Left forelimb (tissue), 1 donor: ENCODE results near the gene USP31.

ENCODE experiments used
- DNase-seq: peaks from one replicate; pipeline ENCODE4 v3.0.0-alpha.2; 2018; ENCODE audit warnings: low spot score

Gene USP31

DNA sequence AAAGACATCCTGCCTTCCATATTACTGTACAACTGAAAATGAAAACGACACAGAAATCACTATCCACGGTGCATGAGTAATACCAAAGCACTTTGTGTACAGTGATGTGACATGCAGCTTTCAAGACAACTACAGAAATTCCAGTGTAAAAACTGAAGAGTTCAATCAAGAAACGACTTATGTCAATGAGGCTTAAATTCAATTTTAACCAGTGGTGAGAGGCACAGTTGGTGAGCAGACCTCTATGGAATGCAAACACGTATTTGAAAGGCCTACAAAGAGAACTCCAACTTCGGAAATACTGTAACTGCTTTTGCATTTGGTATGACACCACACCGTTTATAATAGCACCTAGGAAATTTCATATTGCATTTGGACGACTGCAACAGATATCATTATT, 87.6 kb downstream of the USP31 start:
- no peak for DNase-seq

DNA sequence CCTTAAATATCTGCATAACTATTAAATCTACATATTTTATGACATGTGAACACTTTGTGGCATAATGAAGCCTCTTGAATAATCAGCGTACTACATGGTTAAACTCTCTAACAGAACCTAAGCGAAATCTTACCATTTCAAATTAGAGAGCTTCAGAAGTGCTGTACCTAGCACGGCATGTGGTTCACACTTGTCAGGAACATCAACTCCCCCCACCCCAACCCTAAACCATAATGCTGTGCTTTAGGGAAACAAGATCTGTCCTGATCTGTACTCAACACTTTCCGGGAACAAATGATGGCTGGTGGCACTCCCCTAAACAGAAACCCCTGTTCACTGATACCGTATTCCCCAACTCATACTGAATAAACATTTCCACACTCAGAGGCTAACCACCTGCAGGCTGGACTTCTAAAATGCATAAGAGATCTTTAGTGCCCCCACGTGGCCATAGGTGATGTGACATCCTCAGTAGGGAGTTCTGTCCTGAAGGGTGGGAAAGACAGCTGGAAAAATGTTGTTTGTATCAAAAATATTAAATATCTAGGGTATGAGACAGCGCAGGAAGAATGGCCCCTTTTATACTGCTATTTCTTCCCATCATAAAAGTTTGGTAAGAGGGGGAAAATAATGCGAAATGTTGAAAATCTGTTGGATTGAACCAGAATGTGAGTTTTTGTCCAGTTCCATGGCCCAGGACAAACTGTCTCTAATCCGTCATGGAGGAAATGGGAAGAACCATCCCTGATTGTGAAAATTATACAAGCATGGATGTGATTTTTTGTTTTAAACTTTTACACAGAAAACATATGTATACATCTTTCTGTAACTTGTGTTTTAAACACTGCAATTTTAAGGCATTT, 88.6 kb downstream of the USP31 start:
- no peak for DNase-seq

DNA sequence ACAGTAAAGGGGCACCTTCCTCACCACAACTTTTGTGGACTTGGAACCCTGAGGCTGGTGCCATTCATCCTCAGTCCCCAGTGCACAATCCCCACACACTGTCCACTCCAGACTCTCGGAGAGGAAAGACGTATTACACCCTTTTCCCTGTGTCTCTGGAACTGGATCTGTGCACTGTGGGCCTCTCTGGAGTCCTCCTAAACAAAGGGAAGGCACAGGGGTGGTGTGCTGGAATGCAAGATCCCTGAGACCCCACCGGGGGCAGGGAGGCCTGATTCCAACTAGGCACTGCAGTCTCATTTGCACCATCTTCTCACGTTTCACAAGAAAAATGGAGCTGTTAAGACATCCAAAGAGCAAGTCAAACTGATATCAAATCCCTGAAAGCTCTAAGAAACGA, 89.8 kb downstream of the USP31 start:
- DNase-seq = no peak

DNA sequence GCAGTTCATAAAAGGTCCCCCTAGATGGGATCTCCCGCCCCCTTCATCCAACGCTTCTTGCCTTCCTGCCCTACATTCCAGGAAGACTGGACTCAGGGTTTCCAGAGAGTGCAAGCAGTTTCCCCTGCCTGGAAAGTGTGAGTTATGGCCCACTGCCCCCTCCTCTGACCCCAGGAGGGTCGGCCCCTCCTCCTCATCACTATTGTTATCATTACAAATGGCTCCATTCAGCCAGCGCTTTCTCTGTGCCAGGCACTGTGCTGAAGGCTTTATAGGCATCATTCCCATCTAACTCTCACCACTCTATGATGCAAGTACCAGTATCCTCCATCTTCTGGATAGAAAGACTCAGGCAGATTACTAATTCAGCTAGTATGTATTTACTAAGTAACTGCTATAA, 90.7 kb downstream of the USP31 start:
- no peak for DNase-seq

DNA sequence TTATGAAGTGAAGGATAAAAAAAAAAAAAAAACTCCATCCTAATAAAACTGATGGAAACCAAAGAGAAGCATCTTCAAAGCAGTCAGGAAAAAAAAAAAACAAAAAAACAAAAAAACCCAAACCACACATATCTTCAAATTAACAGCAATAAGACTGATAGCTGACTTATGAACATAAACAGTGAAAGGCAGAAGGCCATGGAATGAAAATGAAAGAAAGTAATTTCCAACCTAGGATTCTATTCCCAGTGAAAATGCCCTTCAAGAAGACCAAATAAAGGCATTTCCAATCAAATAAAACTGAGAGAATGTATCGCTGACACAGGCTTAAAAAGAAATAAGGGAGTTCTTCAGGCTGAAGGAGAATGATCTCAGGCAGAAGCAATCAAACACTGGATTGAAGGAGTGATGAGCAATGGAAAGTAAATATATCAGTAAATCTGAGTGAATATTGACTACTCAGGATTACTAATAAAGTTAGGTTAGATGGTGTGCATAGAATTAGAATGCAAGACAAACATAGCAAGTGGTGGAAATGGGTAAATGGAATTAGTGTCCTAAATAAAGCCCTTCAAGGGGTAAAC, 92.1 kb downstream of the USP31 start:
- DNase-seq = no peak

DNA sequence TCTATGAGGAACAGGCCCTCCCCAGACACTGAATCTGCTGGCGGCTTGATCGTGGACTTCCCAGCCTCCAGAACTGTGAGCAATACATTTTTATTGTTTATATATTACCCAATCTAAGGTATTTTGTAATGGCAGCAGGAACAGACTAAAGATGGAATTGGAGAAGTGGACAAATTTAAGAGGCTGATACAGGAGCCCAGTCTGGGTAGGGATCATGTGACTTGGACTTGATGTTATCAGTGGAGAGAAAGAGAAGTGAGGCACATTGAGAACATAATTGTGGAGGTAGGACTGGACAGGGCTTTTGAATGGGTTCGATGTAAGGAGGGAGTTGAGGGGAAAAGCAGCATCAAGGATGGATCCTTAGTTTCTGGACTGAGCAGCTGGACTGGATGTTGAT, 93.8 kb downstream of the USP31 start:
- DNase-seq = no peak

DNA sequence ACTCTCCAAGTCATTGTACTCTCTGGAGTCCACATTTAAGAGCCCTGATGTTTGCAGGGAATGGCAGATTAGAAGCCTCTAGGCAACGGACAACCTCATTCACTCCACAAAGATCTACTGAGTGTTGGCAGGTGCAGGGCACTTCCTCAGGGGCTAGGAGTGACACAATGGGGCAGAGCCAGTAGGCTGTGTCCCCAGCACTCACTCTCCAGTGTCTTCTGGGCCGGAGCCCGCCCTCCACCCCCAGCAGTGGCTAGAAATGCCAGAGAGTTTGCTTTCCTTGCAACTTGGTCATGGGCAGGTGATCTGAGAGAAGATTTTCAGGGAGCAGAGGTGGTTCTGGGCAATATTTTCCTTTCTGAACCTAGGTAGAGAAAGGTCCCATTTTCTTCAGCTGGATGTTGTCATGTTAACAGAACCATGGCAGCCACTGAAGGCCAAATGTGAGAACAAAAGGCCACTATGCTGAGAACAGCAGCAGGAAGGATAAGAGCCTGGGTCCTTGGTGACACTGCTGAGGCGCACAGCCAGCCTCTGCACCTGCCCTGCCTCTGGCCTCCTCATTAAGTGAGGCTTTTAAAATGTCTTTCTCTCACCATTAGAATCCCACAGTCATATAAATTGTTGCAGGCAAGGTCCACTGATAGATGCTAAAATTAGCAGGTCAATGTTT, 96.2 kb downstream of the USP31 start:
- DNase-seq = no peak

DNA sequence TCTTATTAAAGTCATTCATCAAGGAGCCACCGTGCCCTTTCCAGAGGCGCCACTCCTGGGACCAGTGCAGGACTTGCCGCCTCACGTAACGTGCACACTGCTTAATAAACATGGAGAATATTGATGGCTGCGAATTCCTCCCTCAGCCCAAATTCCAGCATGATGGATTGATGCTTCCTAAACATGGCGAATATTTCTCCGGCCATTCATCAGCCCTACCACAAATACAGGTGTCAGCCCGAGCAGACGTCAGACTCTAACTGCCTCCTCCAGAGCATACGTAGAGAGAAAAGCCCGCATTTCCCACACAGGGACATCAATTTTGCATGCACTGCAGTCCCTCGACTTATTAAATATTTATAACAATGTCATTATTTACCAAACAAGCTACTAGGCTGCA, 97.0 kb downstream of the USP31 start:
- DNase-seq = no peak

DNA sequence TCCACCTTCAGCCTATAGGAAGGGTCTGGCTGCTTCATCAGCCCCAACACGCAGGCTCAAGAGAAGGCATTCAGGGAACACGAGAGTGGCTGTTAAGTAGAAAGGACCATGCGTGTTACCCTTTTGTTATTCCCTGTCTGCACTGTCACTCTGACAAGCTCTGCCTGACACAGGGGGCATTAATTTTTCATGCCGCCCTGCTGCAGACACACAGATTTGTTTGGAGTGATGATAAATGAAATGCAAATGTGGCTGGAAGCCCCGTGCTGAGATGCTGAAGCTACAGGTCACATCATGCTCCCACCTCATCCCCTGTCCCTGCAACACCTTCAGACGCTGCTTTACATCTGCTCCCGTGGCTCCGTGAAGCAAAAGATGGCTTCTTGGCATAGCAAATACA, 97.7 kb downstream of the USP31 start:
- no peak for DNase-seq

DNA sequence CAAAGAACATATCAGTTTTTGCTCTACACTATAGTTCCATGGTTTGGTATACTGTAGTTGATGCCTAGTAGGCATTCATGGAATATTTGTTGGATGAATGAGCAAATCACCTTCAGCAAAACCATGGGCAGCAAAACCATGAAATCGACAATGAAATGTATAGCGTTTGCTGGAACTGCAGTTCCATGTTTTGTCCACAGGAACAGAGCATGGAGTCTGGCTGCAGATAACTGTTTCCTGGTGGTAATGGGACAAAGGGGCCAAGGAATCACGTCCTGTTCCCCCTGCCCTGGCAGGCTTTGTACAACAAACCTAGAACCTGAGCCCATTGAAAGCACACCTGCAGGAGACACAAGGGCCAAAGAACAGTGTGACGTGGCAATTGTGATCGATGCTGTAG, 101.1 kb downstream of the USP31 start:
- DNase-seq = no peak

DNA sequence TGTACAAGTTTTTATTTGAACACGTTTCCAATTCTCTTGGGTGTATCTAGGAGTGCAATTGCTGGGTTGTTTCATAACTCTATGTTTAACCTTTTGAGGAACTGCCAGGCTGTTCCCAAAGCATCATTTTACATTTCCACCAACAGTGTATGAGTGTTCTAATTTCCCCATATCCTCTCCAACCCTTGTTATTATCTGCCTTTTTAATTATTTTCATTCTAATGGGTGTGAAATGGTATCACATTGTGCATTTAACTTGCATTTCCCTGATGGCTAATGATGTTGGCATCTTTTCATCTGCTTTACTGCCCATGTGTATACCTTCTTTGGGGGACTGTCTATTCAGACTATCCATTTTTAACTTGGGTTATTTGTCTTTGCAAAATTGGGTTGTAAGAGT, 104.2 kb downstream of the USP31 start:
- DNase-seq = no peak

DNA sequence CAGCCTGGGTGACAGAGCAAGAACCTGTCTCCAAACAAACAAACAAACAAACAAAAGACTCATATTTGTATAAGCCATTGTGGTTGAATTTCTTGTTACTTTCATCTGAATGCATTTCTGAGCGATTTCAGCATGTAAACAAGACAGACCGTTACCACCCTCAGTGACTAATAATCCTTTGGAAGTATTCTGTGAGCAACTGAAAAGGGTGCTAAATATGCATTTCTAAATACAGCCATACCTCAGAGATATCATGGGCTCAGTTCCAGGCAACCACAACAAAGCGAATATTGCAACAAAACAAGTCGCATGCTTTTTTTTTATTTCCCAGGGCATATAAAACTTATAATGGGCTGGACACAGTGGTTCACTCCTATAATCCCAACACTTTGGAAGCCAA, 109.0 kb downstream of the USP31 start:
- no peak for DNase-seq

DNA sequence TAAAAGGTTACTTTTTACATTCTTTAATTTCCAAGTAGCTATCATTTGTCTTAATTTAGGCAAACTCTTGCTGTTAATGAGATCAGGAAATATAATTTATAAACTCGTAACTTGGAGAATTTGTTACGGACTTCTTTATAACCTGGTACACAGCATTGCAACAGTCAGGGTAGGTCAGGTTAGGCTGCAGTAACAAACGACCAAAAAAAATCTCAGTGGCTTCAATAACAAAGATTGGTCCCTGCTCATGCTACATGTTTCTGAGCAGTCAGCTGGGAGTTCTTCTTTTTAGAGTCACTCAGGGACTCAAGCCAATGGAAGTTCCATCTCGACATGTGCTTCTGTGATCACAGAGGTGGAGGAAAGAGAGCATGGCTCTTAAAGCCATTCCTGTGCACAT, 110.1 kb downstream of the USP31 start:
- no peak for DNase-seq

DNA sequence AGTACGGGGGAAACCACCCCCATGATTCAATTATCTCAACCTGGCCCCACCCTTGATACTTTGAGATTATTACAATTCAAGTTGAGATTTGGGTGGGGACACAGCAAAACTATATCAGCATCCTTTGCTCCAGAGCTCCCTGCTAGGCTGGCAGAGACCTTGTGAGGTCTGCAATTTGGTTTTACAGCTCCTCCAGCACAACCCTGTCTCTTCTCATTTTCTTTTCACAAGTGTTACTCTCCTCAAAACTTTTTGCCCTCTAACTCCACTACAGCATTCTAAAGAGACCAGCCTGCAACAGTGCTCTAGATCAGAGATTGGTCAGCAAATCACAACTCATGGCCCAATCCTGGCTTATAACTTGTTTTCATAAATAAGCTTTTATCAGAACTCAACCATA, 114.0 kb downstream of the USP31 start:
- no peak for DNase-seq

DNA sequence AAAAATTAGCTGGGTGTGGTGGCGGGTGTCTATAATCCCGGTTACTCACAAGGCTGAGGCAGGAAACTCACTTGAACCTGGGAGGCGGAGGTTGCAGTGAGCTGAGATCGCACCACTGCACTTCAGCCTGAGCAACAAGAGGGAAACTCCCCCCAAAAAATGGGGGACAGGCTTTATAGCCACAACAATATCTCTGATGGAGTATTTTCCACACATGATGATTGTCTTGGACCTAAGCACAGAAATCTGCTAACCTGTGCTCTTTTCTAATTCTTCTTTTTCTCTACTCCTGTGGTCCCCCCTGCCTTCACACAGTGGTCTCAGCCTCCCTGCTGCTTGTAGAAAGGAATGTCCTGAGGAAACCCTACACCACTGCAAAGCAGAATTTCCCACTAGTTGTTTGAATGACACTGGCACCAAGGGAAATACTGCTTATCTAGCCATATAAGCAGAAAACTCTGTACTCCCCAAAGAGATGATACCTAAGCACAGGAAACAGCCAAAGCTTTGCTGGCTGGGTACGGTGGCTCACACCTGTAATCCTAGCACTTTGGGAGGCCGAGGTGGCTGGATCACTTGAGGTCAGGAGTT, 117.6 kb downstream of the USP31 start:
- no peak for DNase-seq

DNA sequence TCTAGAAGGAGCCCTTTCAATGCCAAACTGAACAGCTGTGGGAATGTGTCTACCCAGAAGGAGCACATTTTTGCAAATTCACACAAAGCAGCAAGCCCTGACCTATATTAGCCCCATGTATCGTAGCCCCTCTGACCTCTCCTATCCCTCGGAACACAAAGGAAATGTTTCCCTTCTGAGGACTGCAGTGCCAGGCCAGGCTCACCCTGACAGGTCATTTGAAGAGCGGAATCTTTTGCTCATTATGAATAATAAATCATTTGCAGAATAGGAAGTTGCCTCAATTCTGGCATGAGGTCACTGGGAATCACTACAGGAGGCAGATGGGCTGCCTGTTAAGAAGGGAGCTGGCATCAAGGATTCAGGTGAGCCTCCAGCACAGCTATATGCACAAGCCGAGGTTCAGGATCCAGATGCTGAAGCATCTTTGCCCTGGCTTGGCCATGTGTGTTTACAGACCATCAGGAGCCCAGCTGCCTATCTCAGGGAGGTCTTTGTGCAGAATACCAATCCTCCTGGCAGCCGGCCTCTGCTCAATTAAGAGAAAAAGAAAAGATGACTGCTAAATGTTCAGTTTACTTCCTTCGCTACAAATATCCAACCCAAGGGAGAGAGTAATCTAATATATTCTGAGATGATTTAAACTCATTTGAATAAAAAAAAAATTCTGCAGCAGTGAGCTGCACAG, 119.4 kb downstream of the USP31 start:
- no peak for DNase-seq

DNA sequence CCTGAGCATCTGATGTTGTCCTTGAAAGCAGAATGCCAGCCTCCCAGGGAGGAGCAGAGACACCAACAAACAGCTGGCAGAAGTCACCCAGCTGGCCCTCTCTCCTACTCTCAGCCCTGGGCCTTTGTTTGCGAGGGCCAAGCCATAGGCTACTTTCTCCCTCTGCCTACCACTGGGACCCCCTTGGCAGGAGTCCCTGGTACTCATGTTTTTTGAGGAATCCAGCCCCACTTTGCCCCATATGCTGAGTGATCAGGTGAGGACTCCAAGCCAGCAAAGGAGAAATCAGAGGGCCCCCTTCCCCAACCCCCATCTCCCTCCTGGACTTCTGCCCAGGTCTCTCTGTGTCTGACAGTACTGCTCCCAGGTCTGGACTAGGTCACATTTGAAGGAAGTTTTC, 121.9 kb downstream of the USP31 start:
- no peak for DNase-seq

DNA sequence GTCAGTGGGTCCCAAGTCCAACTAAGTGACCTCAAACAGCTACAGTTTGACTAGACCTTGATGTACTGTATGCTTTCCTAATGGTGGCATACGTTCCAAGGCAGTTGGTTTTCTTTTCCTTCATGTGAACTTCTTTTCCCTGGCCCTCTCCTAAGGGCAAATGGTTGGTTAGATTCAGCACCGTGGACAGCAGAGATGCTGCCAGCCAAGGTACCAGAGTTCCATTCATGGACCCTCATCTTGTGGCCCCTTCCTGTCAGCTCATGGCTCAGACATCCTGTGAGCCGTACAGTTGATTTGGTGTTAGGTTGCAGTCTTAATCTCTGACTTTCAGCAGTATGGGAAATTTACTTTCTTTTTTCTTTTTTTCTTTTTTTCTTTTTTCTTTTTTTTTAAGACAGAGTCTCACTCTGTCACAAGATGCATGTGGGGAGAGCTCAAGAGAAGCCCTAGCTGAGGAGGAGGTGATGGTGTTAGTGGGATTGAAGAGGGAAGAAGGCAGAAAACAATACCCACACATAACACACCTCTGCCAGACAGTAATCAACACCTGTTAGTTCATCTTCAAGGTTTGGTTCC, 122.4 kb downstream of the USP31 start:
- no peak for DNase-seq

DNA sequence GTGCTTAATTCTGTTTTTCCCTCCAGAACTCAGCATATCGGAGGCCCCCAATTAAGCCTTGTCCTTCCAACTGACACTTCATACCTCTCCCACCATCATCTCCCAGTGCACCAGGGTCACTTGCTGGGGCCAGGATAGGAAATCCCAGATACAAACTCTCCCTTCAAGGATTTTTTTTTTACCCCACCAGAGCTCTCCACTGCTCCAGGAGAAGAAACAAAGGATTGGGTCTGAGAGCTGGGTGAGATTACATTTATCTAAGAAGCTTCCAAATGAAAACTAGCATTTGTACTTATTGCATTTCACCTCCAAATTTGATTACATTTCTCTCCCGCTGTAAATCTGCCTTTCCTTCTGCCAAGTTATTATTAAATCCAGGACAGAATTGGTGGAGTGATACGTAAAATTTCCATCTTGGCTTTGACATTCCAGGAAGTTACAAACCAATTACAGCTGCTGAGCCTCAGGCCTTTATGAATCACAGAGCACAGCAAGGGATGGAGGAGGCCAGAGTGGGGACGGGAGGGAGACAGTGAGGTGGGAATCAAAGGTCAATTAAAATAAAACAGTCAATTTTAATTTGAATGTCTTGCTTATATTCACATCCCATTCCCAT, 123.5 kb downstream of the USP31 start:
- no peak for DNase-seq

DNA sequence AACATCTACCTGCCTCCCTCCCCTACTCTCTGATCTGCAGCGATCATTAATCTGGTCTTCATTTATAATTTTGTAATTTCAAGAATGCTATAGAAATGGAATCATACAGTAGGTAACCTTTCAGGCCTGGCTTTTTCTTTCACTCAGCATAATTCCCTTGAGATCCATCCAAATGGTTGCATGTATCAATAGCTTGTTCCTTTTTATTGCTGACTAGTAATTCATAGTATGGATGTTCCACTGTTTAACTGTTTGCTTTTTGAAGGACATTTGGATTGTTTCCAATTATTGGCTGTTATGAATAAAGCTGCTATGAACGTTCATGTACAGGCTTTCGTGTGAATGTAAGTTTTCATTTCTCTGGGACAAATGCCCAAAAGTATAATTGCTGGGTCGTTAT, 125.2 kb downstream of the USP31 start:
- no peak for DNase-seq

DNA sequence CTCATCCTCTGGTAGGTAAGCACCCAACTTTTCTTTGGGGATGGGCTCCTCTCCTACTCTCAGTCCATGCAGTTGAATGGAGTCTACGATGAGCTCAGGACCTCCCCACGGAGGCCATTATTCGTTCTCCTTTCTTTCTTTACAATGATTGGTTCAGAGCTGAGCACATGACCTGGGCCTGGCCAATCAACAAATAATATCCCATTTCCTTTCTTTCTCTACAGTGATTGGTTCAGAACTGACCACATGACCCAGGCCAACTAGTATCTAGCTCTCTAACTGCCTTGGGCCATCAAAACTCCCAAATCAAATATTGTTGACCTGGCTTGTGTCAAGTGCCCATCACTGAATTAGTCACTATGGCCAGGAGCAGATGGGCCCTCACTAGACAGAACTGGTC, 129.2 kb downstream of the USP31 start:
- no peak for DNase-seq

DNA sequence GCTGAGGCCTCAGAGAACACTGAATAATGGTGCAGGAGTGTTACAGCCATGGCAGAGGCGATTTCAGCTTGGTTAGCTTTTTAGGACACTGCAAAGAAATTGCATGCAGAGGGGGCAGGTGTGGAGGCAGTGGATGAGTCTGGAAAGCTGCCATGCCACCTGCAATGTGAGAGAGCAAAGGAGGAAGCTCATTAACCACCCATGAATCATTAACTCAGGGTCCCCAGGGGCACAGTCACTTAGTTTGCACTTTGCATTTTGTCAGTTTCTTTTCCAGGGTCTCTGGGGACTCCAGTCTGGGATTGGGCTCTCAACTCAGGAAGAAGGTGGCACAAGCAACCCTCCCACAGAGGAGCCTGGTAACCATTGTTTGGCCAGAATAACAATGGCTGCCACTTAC, 132.9 kb downstream of the USP31 start:
- no peak for DNase-seq
